SK-N-SH treated with all-trans-retinoic acid at 6 μM for 48 hours (cell line): ENCODE measurements around the gene TRIM7.

Experiments
- ESRRG ChIP-seq: fragments of 250-450 bp; sonication (Bioruptor Pico); IDR thresholded peaks from 2 replicates; pipeline ENCODE4 v1.6.1; 2021; ENCODE audit warnings: mild to moderate bottlenecking
- GLIS3 ChIP-seq: fragments of 250-450 bp; sonication (Bioruptor Pico); IDR thresholded peaks from 2 replicates; pipeline ENCODE4 v1.5.0; 2020; ENCODE audit warnings: mild to moderate bottlenecking, moderate library complexity
- OSR1 ChIP-seq: fragments of 250-450 bp; sonication (Bioruptor Pico); IDR thresholded peaks from 2 replicates; pipeline ENCODE4 v1.8.0; 2022; ENCODE audit warnings: moderate library complexity, mild to moderate bottlenecking, inconsistent platforms
- PATZ1 ChIP-seq: fragments of 250-450 bp; sonication (Bioruptor Pico); IDR thresholded peaks from 2 replicates; pipeline ENCODE4 v1.8.0; 2020; ENCODE audit warnings: mild to moderate bottlenecking, moderate library complexity, borderline replicate concordance
- POU6F1 ChIP-seq: fragments of 250-450 bp; sonication (Bioruptor Pico); IDR thresholded peaks from 2 replicates; pipeline ENCODE4 v1.8.0; 2021; ENCODE audit warnings: low read depth, mild to moderate bottlenecking, moderate library complexity, borderline replicate concordance
- TCF4 ChIP-seq: fragments of 250-450 bp; sonication (Bioruptor Pico); IDR thresholded peaks from 2 replicates; pipeline ENCODE4 v1.8.0; 2021; ENCODE audit warnings: mild to moderate bottlenecking, moderate library complexity, borderline replicate concordance
- TOX ChIP-seq: fragments of 250-450 bp; sonication (Bioruptor Pico); IDR thresholded peaks from 2 replicates; pipeline ENCODE4 v1.8.0; 2021; ENCODE audit warnings: mild to moderate bottlenecking, moderate library complexity, borderline replicate concordance
- ZFP30 ChIP-seq: fragments of 450-650 bp; formaldehyde crosslinking; IDR thresholded peaks from 2 replicates; pipeline ENCODE4 v1.5.0; 2022; ENCODE audit warnings: mild to moderate bottlenecking, moderate library complexity

- TF ChIP-seq POU6F1 (CRISPR knock-in tag): no peak
- no peak for TF ChIP-seq ESRRG (CRISPR knock-in tag)
- no peak for TF ChIP-seq TCF4
- no peak; the same call in 1 of the 2 replicates for TF ChIP-seq PATZ1 (CRISPR knock-in tag)
- no peak for TF ChIP-seq OSR1 (CRISPR knock-in tag)
- no peak for TF ChIP-seq ZFP30 (CRISPR knock-in tag)
- TF ChIP-seq GLIS3 (CRISPR knock-in tag): no peak
- TF ChIP-seq TOX (CRISPR knock-in tag): no peak
Measured at GRCh38 chr5:181207960-181208253, 2.9 kb upstream of the TRIM7 start.
